HepG2 (cell line): ENCODE data around the gene RAC3. TPM values are rescaled to one million over a fixed set of nuclear protein-coding genes. Genes with fewer than 3 reads are reported as not detected.
A peak's percentile ranks its signal among the peaks of the same experiment; 100 is the strongest.

ENCODE experiments used
- AKNA ChIP-seq: sonication (generic); formaldehyde crosslinking; IDR thresholded peaks from 2 replicates; pipeline ENCODE4 v1.4.0; 2020; ENCODE audit warnings: missing genetic modification reagents, borderline replicate concordance
- HCFC1 ChIP-seq: fragments of 150-350 bp; IDR thresholded peaks from 2 replicates; pipeline ENCODE4 v1.6.1; 2014; ENCODE audit warnings: low read depth, low read length
- NCOA2 ChIP-seq: sonication (generic); formaldehyde crosslinking; IDR thresholded peaks from 2 replicates; pipeline ENCODE4 v1.8.0; 2022; ENCODE audit warnings: inconsistent platforms
- ZBTB43 ChIP-seq: sonication (generic); formaldehyde crosslinking; conservative IDR thresholded peaks from 2 replicates; pipeline ENCODE4 v1.4.0; 2020; ENCODE audit warnings: missing genetic modification reagents
- ZMYM2 ChIP-seq: sonication (generic); formaldehyde crosslinking; IDR thresholded peaks from 2 replicates; pipeline ENCODE4 v1.8.0; 2022; ENCODE audit warnings: mild to moderate bottlenecking, missing genetic modification reagents
- ZNF530 ChIP-seq: sonication (generic); formaldehyde crosslinking; IDR thresholded peaks from 2 replicates; pipeline ENCODE4 v1.5.0; 2020; ENCODE audit warnings: low read depth, mild to moderate bottlenecking, missing genetic modification reagents
- ZNF841 ChIP-seq: sonication (generic); formaldehyde crosslinking; IDR thresholded peaks from 2 replicates; pipeline ENCODE4 v1.8.1; 2023; ENCODE audit warnings: missing genetic modification reagents, borderline replicate concordance
- polyA plus RNA-seq, 8 experiments: library from polyadenylated mRNA; depleted of rRNA in 3 of 8; stranded (reverse) in 7 of 8; unstranded in 1 of 8; fragments of >200 nt; fragmentation: Illumina TruSeq in 4 of 8; extraction: Trizol in 4 of 8; gene quantifications; 2 replicates each; pipeline versions ENCODE4 v1.2.1 to v1.2.3, GENCODE V29; 2011 to 2016; ENCODE audit warnings: low read depth in 4 of 8, missing spikeins in 1 of 8, mixed read lengths in 1 of 8; ENCODE audit not compliant: insufficient read depth in 1 of 8
- total RNA-seq, 5 experiments: library from RNA; depleted of rRNA; stranded (reverse); fragments of >200 nt; fragmentation: Illumina TruSeq; extraction: Trizol; gene quantifications; 2 replicates each; pipeline ENCODE4 v1.2.3, GENCODE V29; 2016; ENCODE audit warnings: low read depth in 1 of 5
- TF ChIP-seq, protein P1 (sequence below): sonication (generic); formaldehyde crosslinking; IDR thresholded peaks from 2 replicates; pipeline ENCODE4 v1.5.1; 2020; ENCODE audit warnings: missing genetic modification reagents, mild to moderate bottlenecking, borderline replicate concordance
- TF ChIP-seq, protein P2 (sequence below): sonication (generic); formaldehyde crosslinking; IDR thresholded peaks from one replicate; pipeline ENCODE4 v1.5.1; 2020; ENCODE audit warnings: mild to moderate bottlenecking, missing genetic modification reagents; ENCODE audit errors: not compliant biosample characterization

RAC3 gene
- total and polyA plus RNA-seq, 2 of the 13 experiments (the other 11 are each of a cell fraction or from before 2014, with no cell fraction given): 10.5 to 21.3 TPM

- TF ChIP-seq AKNA (CRISPR knock-in tag) (no peak), ZBTB43 (CRISPR knock-in tag) (peak; percentile 63; the same call in 1 of the 2 replicates), HCFC1 (no peak), ZNF841 (CRISPR knock-in tag) (no peak), ZMYM2 (CRISPR knock-in tag) (no peak), NCOA2 (peak; percentile 88), ZNF530 (CRISPR knock-in tag) (no peak)
- TF ChIP-seq, protein P1, sequence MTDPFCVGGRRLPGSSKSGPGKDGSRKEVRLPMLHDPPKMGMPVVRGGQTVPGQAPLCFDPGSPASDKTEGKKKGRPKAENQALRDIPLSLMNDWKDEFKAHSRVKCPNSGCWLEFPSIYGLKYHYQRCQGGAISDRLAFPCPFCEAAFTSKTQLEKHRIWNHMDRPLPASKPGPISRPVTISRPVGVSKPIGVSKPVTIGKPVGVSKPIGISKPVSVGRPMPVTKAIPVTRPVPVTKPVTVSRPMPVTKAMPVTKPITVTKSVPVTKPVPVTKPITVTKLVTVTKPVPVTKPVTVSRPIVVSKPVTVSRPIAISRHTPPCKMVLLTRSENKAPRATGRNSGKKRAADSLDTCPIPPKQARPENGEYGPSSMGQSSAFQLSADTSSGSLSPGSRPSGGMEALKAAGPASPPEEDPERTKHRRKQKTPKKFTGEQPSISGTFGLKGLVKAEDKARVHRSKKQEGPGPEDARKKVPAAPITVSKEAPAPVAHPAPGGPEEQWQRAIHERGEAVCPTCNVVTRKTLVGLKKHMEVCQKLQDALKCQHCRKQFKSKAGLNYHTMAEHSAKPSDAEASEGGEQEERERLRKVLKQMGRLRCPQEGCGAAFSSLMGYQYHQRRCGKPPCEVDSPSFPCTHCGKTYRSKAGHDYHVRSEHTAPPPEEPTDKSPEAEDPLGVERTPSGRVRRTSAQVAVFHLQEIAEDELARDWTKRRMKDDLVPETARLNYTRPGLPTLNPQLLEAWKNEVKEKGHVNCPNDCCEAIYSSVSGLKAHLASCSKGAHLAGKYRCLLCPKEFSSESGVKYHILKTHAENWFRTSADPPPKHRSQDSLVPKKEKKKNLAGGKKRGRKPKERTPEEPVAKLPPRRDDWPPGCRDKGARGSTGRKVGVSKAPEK (CRISPR knock-in tag): no peak
- TF ChIP-seq, protein P2, sequence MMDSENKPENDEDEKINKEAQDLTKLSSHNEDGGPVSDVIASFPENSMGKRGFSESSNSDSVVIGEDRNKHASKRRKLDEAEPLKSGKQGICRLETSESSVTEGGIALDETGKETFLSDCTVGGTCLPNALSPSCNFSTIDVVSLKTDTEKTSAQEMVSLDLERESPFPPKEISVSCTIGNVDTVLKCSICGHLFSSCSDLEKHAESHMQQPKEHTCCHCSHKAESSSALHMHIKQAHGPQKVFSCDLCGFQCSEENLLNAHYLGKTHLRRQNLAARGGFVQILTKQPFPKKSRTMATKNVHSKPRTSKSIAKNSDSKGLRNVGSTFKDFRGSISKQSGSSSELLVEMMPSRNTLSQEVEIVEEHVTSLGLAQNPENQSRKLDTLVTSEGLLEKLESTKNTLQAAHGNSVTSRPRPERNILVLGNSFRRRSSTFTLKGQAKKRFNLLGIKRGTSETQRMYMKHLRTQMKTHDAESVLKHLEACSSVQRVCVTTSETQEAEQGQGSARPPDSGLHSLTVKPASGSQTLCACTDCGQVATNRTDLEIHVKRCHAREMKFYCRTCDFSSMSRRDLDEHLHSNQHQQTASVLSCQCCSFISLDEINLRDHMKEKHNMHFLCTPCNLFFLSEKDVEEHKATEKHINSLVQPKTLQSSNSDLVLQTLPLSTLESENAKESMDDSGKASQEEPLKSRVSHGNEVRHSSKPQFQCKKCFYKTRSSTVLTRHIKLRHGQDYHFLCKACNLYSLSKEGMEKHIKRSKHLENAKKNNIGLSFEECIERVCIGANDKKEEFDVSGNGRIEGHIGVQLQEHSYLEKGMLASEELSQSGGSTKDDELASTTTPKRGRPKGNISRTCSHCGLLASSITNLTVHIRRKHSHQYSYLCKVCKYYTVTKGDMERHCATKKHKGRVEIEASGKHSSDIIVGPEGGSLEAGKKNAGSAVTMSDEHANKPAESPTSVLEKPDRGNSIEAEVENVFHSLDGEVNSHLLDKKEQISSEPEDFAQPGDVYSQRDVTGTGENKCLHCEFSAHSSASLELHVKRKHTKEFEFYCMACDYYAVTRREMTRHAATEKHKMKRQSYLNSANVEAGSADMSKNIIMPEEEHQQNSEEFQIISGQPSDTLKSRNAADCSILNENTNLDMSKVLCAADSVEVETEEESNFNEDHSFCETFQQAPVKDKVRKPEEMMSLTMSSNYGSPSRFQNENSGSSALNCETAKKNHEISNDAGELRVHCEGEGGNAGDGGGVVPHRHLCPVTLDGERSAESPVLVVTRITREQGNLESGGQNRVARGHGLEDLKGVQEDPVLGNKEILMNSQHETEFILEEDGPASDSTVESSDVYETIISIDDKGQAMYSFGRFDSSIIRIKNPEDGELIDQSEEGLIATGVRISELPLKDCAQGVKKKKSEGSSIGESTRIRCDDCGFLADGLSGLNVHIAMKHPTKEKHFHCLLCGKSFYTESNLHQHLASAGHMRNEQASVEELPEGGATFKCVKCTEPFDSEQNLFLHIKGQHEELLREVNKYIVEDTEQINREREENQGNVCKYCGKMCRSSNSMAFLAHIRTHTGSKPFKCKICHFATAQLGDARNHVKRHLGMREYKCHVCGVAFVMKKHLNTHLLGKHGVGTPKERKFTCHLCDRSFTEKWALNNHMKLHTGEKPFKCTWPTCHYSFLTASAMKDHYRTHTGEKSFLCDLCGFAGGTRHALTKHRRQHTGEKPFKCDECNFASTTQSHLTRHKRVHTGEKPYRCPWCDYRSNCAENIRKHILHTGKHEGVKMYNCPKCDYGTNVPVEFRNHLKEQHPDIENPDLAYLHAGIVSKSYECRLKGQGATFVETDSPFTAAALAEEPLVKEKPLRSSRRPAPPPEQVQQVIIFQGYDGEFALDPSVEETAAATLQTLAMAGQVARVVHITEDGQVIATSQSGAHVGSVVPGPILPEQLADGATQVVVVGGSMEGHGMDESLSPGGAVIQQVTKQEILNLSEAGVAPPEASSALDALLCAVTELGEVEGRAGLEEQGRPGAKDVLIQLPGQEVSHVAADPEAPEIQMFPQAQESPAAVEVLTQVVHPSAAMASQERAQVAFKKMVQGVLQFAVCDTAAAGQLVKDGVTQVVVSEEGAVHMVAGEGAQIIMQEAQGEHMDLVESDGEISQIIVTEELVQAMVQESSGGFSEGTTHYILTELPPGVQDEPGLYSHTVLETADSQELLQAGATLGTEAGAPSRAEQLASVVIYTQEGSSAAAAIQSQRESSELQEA: no peak
Observed at GRCh38 chr17:82015311-82015971, 16.0 kb upstream of the RAC3 start (continued).
